GM18511 (cell line): ENCODE measurements around the gene USE1.

Experiments used
- ATAC-seq: cut with Tn5 transposase; IDR thresholded peaks from one replicate; pipeline ENCODE4 v1.9.1; 2021; ENCODE audit warnings: mild to moderate bottlenecking, moderate library complexity; ENCODE audit not compliant: unreplicated experiment

USE1 gene

GRCh38 chr19:17235971-17236777 is 21.0 kb downstream of the USE1 start:
- ATAC-seq: no peak

GRCh38 chr19:17236811-17237543 is 21.8 kb downstream of the USE1 start:
- no peak for ATAC-seq

DNA sequence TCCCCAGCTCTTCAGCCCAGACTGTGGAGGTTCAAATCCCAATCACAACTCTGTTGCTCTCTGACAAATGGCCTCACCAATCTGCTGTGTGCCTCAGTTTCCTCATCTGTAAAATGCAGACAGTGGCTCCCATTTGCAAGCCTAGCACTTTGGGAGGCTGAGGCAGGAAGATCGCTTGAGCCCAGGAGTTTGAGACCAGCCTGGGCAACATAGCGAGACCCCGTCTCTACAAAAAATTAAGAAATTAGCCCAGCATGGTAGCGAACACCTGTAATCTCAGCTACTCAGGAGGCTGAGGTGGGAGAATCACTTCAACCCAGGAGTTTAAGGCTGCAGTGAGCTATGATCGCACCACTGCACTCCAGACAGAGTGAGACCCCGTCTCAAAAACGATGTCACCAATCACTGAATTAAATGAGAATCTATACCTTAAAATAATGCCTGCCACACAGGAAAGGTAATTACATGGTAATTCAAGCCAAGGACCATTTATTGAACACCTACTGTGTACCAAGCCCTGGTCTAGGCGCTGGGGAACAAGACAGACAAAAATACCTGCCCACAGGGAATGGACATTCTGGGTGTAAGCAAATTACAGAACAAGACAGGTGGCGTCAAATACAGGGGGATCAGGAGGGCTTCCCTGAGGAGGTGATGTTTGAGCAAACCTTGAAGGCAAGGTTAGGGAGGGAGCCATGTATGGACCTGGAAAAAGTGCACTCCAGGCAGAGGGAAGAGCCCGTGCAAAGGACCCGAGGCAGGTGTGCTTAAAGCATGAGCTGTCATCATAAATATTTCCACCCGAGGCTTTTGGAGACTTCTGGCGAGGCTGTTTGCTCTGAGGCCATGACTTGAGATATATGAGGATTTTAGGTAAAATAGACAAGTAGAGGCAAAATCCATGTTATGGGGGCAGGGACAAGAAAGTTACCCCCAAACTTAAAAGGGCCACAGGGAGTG is 22.9 kb downstream of the USE1 start:
- ATAC-seq: no peak

GRCh38 chr19:17240062-17240752 is 25.1 kb downstream of the USE1 start:
- no peak for ATAC-seq

DNA sequence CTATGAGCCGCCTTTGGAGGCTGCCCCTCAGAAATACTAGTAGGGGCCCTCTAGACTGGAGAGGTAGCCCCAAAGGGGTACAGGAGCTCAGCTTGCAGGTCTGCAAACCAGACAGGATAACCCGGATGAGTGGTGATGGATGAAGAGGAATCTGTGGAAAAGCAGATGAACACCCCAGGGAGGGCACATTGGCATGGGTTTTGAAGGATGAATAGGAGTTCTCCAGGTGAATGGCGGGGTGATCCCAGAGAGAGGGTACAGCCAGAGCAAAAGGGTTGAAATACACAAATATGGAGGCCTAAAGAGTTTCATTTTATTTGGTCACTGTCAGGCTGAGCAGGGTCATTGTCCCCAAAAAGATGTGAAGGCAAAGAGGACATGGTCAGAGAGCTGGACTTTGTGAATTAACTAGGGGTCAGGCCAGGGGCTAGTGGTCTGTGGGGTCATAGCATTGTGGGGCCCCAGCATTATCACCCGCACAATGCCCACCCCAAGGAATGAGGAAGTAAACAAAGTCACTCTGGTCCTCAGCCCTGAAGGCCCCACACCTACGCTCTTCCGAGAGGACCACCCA is 25.8 kb downstream of the USE1 start:
- no peak for ATAC-seq

GRCh38 chr19:17242431-17243208 is 27.5 kb downstream of the USE1 start:
- no peak for ATAC-seq

GRCh38 chr19:17243211-17243829 is 28.2 kb downstream of the USE1 start:
- ATAC-seq: no peak

GRCh38 chr19:17243830-17244617 is 28.9 kb downstream of the USE1 start:
- ATAC-seq: no peak

DNA sequence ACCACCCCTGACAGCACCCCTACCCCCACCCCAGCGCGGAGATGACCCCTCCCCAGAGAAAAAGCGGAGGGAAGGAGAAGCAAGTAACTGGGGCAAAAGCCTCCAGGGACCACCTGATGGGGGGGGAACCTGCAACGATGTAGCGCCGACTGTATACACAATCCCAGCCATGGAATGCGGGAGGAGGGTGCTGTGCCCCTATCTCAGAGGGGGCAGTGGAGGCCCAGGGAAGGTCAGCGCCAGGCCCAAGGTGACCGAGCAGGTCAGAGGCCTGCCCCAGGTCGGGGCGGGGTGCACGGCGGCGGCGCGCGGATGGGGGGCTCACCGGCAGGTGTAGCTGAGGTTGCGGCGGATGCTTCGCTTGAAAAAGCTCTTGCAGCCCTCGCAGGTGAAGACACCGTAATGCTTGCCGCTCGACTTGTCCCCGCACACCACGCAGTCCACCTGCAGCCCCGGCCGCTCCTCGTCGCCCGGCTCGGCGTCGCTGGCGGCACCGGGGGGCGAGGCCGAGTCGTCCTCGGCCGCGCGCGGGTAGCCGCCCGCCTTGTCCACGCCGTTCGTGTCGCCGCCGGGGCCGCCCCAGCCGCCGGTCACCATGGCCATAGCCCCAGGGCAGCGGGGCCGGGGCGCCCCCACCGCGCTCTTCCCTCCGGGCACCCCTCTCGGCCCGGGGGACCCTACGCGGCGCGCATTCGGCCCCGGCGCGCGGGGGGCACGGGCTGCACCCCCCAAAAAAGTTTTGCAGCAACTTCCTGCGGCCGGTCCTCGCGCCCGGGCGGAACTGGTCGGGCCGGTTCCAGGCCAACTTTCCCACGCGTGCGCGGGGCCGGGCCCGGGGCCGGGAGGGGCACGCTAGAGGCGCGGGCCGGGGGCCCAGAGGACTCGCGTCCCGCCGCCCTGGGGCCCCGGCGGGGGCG is 29.7 kb downstream of the USE1 start:
- ATAC-seq: peak; percentile 22

DNA sequence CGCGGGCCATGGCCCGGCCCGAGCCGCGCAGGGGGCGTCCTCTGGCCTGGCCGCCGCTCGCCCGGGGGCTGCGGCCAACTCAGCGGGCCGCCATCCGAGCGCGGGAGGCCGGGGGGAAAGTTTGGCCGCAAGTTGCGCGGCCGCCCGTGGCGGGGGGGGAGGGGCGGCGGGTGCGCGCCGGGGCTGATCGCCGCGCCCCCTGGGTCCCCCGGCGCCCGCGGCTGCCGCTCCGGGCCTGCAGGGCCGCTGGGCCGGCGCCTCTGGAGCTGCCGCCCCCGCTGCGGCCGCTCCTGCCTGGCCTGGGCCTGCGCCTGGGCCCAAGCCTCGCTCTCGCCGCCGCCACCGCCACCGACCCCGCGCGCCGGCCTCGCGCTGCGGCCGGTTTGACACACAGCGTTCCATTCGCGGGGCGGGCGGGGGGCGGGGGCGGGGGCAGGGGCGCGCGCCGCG is 30.4 kb downstream of the USE1 start, which contains the start of gene NR2F6:
Gene NR2F6 (minus strand): TSS at position 385 of the 450 bp plus-strand sequence. CDS start 699 bp downstream, outside the sequence.
- ATAC-seq: peak; percentile 21

DNA sequence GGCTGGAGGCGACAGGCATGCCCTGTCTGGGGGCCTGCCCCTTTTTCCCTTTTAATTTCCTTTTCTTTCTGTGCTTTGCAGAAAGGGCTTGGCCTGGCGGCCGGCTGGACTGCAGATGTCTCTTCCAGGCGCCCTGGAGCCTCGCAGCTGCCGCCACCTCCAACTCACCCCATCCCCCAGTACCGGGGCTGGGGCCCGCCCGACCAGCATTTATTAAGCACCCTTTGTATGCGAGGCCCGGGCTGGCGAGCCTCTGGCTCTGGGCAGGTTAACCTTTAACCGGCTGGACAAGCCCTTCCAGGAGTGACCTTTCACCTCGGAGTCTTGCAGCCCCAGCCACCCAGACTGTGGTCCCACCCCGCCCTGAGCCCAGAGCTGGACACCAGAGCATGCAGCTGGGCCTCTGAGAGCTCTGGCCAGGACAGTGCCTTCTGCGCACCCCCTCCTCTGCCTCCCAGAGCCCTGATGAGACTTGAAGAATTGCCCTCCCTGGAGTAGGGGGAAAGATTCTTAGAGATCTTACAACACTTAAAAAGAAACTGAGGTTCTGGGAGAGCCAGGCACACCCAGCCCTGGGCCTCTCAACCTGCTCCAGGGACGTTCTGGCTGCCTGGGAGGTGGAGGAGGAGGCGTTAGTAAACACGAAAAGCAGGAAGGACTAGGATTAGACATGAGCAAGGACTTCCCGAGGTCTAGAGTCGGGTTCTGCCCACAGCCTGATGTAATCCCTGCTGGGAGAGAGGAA is 31.7 kb downstream of the USE1 start:
- no peak for ATAC-seq

DNA sequence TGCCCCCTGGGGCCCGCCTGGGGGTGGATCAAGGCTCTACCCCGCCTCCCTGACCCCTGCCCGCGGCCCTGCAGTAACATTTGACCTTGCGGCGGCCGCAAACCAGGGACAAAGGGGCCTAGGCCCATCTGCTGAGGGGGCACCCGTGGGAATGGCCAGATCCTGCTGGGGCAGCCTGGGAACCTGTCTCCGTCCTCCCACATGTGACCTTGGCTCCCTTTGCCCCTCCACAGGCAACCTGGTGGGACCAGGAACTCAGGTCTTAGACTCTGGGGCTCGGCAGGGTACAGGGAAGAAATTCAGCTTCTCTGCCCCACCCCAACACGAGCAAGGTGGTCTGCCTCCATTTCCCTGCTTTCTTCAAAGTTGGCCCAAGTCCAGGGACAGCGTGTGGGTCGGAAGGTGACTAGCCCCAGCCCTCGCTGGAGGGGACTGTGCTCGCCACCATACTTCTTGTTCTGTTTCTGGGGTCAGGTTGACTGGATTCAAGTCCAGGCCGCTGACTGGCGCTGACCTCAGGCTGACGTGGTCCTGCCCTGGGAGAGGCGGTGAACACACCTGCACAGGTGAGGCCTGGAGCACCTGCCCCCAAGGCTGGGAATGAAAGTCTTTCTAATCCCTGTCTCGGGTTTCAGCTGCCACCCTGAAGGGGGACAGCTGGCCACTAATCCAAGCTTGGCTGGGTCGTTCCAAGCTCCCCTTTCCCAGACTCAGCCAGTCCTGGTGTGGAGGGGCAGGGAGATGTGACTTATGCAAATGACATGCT is 33.0 kb downstream of the USE1 start:
- ATAC-seq: no peak

GRCh38 chr19:17249887-17250548 is 34.9 kb downstream of the USE1 start:
- ATAC-seq: no peak

GRCh38 chr19:17254636-17255035 is 39.5 kb downstream of the USE1 start:
- ATAC-seq: no peak

DNA sequence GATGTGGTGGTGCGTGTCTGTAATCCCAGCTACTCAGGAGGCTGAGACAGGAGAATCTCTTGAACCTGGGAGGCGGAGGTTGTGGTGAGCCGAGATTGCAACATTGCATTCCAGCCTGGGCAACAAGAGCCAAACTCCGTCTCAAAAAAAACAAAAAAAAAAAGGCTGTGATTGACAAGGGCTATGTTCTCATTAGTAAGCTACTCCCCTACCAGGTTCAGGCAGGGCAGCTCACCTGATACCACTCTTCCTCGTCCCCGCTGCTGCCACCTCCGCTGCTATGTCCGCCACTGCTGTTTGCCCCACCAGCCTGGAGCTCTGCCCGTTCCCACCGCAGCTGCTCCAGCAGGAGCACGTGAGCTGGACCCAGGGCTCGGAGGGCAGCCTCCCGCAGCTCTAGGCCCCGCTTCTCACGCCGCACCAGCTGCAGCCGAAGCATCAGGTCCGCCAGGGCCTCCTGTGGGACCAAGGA is 40.0 kb downstream of the USE1 start:
- ATAC-seq: no peak
